Pancreas (tissue), 10 donors: Measurements from ENCODE around the gene CNOT2. TPM values are rescaled to one million over a fixed set of nuclear protein-coding genes. Genes with fewer than 3 reads are reported as not detected.

Experiments used
- ATAC-seq, 4 donors: fragments of 200-7000 bp; cut with Tn5 transposase; one replicate each; pipeline versions ENCODE4 v1.8.0 to v1.9.1; 2020; ENCODE audit warnings: mild to moderate bottlenecking in 4 of 4, moderate library complexity in 4 of 4
- DNase-seq, 6 donors: peaks; one replicate each; pipeline ENCODE4 v3.0.0-alpha.2; 2020
- FAIRE-seq: peaks from 2 replicates; lab custom pipeline; 2012; peaks lifted over from hg19 to GRCh38; lab: Jason Lieb, UNC
- H3K27ac ChIP-seq, 4 donors: fragments of 200-600 bp; sonication (generic); 1 replicate in 3 of 4; 2 replicates in 1 of 4; pipeline versions ENCODE4 v1.5.0 to v1.8.0; 2020
- H3K27me3 ChIP-seq, 4 donors: fragments of 200-600 bp; one replicate each; pipeline ENCODE4 v1.8.0; 2021
- H3K36me3 ChIP-seq, 3 donors: fragments of 200-600 bp; sonication (generic) in 1 of 3; one replicate each; pipeline versions ENCODE4 v1.5.0 to v1.8.0; 2020 to 2021
- H3K4me1 ChIP-seq, 3 donors: fragments of 200-600 bp; one replicate each; pipeline ENCODE4 v1.8.0; 2021
- H3K4me3 ChIP-seq, 4 donors: fragments of 200-600 bp; sonication (generic) in 2 of 4; one replicate each; pipeline versions ENCODE4 v1.5.0 to v1.8.0; 2020 to 2021
- H3K9me3 ChIP-seq, 4 donors: fragments of 200-600 bp; one replicate each; pipeline ENCODE4 v1.8.0; 2021
- WGBS, 2 donors: extraction: QIAGEN DNeasy Blood & Tissue Kit; methylation state at CpG; one replicate each; pipeline ENCODE4 v1.1.7; 2013; 5-methylcytosine and 5-hydroxymethylcytosine counted together
- intact Hi-C, 3 donors: fragments of 100-400 bp; cut with DNase I; formaldehyde crosslinking; loops; one replicate each; pipeline versions ENCODE4 v1.11.1 to v1.14.2; 2022
- polyA plus RNA-seq, 2 donors: library from polyadenylated mRNA; stranded (reverse); fragments of 200-250 nt; gene quantifications; one replicate each; pipeline ENCODE4 v1.2.3, GENCODE V29; 2013
- total RNA-seq, 6 donors: library from RNA; stranded (reverse); fragmentation: NEBNext Ultra II Directional in 4 of 6; extraction: Animal tissue kit (Norgen Biotek cat#: 25700) in 4 of 6; gene quantifications; one replicate each; pipeline versions ENCODE4 v1.2.1 to v1.2.4, GENCODE V29; 2021 to 2023
- TF ChIP-seq, protein P1 (sequence below), 4 donors: fragments of 200-600 bp; sonication (generic) in 3 of 4; IDR thresholded peaks; one replicate each; pipeline versions ENCODE4 v1.5.0 to v1.8.0; 2021; ENCODE audit warnings: antibody characterized with exemption in 4 of 4
- donor health status: healthy with polysubstance abuse.
- donor health status: DM: no; HTN: no; CAD: no; lungs with moderate emphysema.
- donor health status: DM: no; HTN: no; CAD: no.
- donor health status: control.
- donor health status: control.
- donor health status: Bipolar disorder and iron deficiency.
- donor health status: DM: yes; HTN: yes; CAD: no.
- donor health status: DM: no; HTN: no; CAD: no.
- donor health status: DM: no; HTN: no; CAD: no.
- donor health status: DM: yes; HTN: yes; CAD: no.

Gene CNOT2
- total and polyA plus RNA-seq, 8 donors = 15.0 to 44.0 (median 25.2) TPM

DNA sequence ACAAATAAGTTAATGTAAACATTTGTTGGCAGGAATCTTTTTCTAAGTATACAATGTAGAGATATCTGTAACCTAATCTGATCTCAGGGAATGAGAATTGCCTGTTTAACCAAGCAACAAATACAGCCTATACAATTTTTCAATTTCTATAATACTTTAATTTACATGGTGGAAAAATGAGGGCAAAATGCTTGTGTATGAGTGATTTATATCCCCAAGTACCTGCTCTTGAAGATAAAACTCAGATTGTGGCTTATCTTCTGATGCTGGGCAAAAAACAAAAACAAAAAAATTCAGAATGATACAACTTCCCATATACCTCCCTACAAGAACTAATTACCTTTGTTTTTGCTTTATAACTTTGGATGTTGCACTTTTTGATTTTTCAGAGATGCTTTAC is 2.2 kb downstream of the CNOT2 start:
- intact Hi-C loops = no loop called here
- ATAC-seq (no peak), DNase-seq (no peak), FAIRE-seq (no peak)
- H3K4me3 ChIP-seq = no peak overlapping the region
- H3K36me3 ChIP-seq = no peaks in the 10 kb centered on the region
- peaks cover 27 to 47% (median 33%) of the 10 kb centered on the region in 3 donors for H3K4me1 ChIP-seq
- H3K27ac ChIP-seq = no peak overlapping the region
- TF ChIP-seq, protein P1, sequence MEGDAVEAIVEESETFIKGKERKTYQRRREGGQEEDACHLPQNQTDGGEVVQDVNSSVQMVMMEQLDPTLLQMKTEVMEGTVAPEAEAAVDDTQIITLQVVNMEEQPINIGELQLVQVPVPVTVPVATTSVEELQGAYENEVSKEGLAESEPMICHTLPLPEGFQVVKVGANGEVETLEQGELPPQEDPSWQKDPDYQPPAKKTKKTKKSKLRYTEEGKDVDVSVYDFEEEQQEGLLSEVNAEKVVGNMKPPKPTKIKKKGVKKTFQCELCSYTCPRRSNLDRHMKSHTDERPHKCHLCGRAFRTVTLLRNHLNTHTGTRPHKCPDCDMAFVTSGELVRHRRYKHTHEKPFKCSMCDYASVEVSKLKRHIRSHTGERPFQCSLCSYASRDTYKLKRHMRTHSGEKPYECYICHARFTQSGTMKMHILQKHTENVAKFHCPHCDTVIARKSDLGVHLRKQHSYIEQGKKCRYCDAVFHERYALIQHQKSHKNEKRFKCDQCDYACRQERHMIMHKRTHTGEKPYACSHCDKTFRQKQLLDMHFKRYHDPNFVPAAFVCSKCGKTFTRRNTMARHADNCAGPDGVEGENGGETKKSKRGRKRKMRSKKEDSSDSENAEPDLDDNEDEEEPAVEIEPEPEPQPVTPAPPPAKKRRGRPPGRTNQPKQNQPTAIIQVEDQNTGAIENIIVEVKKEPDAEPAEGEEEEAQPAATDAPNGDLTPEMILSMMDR (IDR thresholded peaks at IDR 0.05) = no peak
- no peaks in the 10 kb centered on the region for H3K9me3 ChIP-seq
- H3K27me3 ChIP-seq = no peaks in the 10 kb centered on the region

DNA sequence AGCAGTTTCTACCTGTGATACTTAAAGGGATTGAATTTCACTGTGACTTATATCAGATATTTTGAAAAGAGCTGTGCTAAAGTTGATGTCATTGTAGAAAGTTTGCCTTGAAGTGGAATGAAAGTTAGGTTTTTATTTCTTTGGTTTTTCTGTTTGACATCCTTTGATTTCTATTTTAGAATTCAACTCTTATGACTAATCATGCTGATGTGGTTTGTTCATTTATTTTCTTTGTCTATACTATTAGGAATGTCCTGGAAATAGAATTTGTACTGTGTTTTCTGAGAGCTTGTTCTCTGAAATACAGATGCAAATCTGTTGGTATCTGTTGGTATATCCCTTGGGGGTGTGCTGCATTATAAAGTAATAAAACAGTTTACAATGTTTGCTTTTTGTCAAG is 3.3 kb downstream of the CNOT2 start:
- Histone ChIP-seq H3K27me3 (no peaks in the 10 kb centered on the region), H3K9me3 (no peaks in the 10 kb centered on the region), H3K36me3 (no peaks in the 10 kb centered on the region), H3K4me1 (peaks cover 32 to 54% (median 33%) of the 10 kb centered on the region in 3 donors), H3K4me3 (no peak overlapping the region), H3K27ac (no peak overlapping the region)
- TF ChIP-seq, protein P1 (IDR thresholded peaks at IDR 0.05) = no peak
- ATAC-seq = no peak
- DNase-seq = no peak
- no peak for FAIRE-seq
- intact Hi-C loops = no loop called here

DNA sequence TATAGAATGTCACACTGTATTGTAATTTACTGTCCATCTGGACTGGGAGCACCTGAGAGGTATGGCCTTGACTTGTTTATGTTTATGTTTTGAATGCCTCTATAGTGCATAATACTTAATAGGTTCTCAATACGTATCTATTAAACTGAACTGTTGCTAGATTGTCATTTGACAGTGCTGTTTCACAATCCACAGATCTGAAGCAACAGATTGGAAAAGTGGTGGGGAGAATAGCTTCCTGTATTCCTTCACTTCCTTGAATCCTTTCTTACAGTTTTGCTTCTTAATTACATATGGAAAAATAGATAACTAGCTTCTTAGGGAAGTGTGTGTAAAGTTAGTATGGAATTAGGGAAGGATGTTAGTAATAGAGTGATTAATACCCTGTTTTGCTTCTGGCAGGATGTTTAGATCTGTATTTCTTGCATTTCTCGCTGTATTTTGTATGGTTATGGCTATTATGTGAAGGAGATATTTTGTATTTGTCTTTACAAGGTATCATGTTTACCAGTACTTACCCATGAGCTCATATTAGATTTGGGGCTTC is 4.5 kb downstream of the CNOT2 start:
- WGBS, 2 donors = 90% methylated on average over 2 of the region's 2 CpGs
- no peak overlapping the region for H3K27ac ChIP-seq
- no peaks in the 10 kb centered on the region for H3K9me3 ChIP-seq
- peaks cover 26 to 51% (median 26%) of the 10 kb centered on the region in 3 donors for H3K4me1 ChIP-seq
- FAIRE-seq (no peak), DNase-seq (no peak), ATAC-seq (no peak)
- intact Hi-C loops = no loop called here
- H3K4me3 ChIP-seq = no peak overlapping the region
- no peaks in the 10 kb centered on the region for H3K36me3 ChIP-seq
- TF ChIP-seq, protein P1 (IDR thresholded peaks at IDR 0.05) = no peak
- H3K27me3 ChIP-seq = no peaks in the 10 kb centered on the region

DNA sequence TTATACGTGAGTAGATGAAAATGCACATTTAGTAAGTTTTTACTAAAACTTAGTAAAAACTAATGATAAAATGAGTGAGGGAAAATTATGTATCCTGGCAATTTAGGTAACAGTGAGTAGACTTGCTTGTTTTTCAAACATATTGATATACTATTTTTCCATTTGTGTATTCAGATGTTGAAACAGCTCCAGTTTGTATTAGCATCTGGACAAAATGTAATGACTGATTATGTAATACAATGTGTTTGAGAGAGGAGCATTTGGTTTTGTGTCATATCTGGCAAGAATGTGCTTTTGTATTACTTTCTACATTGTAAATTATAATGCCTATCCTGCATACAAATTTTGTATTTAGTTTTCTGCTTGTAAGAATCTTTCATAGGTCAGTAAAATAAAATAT is 5.6 kb downstream of the CNOT2 start:
- Histone ChIP-seq H3K36me3 (no peaks in the 10 kb centered on the region), H3K4me3 (no peak overlapping the region), H3K27me3 (no peaks in the 10 kb centered on the region), H3K27ac (no peak overlapping the region), H3K9me3 (no peaks in the 10 kb centered on the region), H3K4me1 (peaks cover 26 to 51% (median 26%) of the 10 kb centered on the region in 3 donors)
- ATAC-seq (no peak), DNase-seq (no peak), FAIRE-seq (no peak)
- intact Hi-C loops = no loop called here
- WGBS, 2 donors = 54 to 69% methylated on average over 1 of the region's 1 CpG
- TF ChIP-seq, protein P1 (IDR thresholded peaks at IDR 0.05) = no peak

DNA sequence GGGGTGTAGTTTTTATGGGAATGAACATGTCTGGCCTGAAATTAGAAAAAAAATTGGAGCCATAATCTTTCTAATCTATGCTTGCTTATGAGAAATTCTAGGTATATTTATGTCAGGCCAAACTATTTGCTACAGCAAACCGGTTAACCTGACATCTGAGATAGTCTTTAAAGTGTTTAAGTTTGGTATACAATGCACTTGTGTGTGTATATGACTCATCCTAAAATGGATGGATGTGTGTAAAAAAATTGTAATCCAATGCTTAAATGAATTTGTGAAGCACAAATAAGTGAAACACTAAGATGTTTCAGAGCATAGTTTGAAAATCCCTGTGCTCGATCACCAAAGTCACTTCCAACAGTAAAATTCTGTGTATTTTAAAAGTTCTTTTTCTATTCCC is 6.7 kb downstream of the CNOT2 start:
- Histone ChIP-seq H3K27me3 (no peaks in the 10 kb centered on the region), H3K27ac (no peak overlapping the region), H3K9me3 (no peaks in the 10 kb centered on the region), H3K4me1 (peaks cover 21 to 45% (median 22%) of the 10 kb centered on the region in 3 donors), H3K4me3 (no peak overlapping the region), H3K36me3 (no peaks in the 10 kb centered on the region)
- FAIRE-seq = no peak
- WGBS, 2 donors = 74 to 77% methylated on average over 2 of the region's 2 CpGs
- no peak for ATAC-seq
- TF ChIP-seq, protein P1 (IDR thresholded peaks at IDR 0.05) = no peak
- intact Hi-C loops = no loop called here
- DNase-seq = no peak
